Kidney (tissue), 14 donors: ENCODE measurements around the gene NR2F2. TPM values are rescaled to one million over a fixed set of nuclear protein-coding genes. Genes with fewer than 3 reads are reported as not detected.

Experiments used
- DNase-seq, 5 donors: peaks; one replicate each; pipeline ENCODE4 v3.0.0-alpha.2; 2013 to 2020
- FAIRE-seq: peaks from 2 replicates; lab custom pipeline; 2012; peaks lifted over from hg19 to GRCh38; lab: Jason Lieb, UNC
- H3K27ac ChIP-seq, 2 donors: one replicate each; pipeline ENCODE4 v1.7.0; 2013; ENCODE audit warnings: low read depth in 2 of 2, low read length in 2 of 2, inconsistent platforms in 1 of 2
- H3K27me3 ChIP-seq: one replicate; pipeline ENCODE4 v1.7.1; 2013; ENCODE audit warnings: low read length, inconsistent platforms; ENCODE audit not compliant: control insufficient read depth, insufficient read depth
- H3K36me3 ChIP-seq, 3 donors: one replicate each; pipeline versions ENCODE4 v1.7.0 to v1.7.1; 2013; ENCODE audit warnings: low read length in 3 of 3, control low read depth in 1 of 3, inconsistent platforms in 1 of 3; ENCODE audit not compliant: insufficient read depth in 3 of 3, control insufficient read depth in 2 of 3
- H3K4me1 ChIP-seq, 3 donors: one replicate each; pipeline versions ENCODE4 v1.7.0 to v1.7.1; 2013; ENCODE audit warnings: low read length in 3 of 3, inconsistent platforms in 1 of 3, low read depth in 1 of 3; ENCODE audit not compliant: control insufficient read depth in 2 of 3, insufficient read depth in 2 of 3
- H3K4me3 ChIP-seq, 3 donors: one replicate each; pipeline versions ENCODE4 v1.7.0 to v1.8.1; 2013; ENCODE audit warnings: low read length in 3 of 3, control low read depth in 1 of 3, inconsistent platforms in 1 of 3
- H3K9ac ChIP-seq, 3 donors: one replicate each; pipeline versions ENCODE4 v1.7.0 to v1.7.1; 2013; ENCODE audit warnings: low read length in 3 of 3, control low read depth in 1 of 3, inconsistent platforms in 1 of 3
- H3K9me3 ChIP-seq, 3 donors: one replicate each; pipeline versions ENCODE4 v1.7.0 to v1.7.1; 2013; ENCODE audit warnings: low read length in 3 of 3, control low read depth in 1 of 3, inconsistent platforms in 1 of 3; ENCODE audit not compliant: control insufficient read depth in 2 of 3, insufficient read depth in 1 of 3
- intact Hi-C: fragments of 100-400 bp; cut with DNase I; formaldehyde crosslinking; loops from one replicate; pipeline ENCODE4 v1.11.1; 2022
- polyA plus RNA-seq: library from polyadenylated mRNA; stranded (reverse); fragments of 350-450 nt; fragmentation: Illumina TruSeq; extraction: RNeasy Lipid Tissue Mini Kit (QIAGEN cat#74804); gene quantifications from one replicate; pipeline ENCODE4 v1.2.3, GENCODE V29; 2014; ENCODE audit warnings: low read depth, low replicate concordance; ENCODE audit not compliant: insufficient read depth
- total RNA-seq: library from RNA; stranded (reverse); fragmentation: NEBNext Ultra II Directional; extraction: Animal tissue kit (Norgen Biotek cat#: 25700); gene quantifications from one replicate; pipeline ENCODE4 v1.2.1, GENCODE V29; 2021
- TF ChIP-seq, protein P1 (sequence below): IDR thresholded peaks from 3 replicates; pipeline ENCODE4 v1.5.1; 2012; ENCODE audit warnings: mild to moderate bottlenecking, moderate library complexity, borderline replicate concordance; ENCODE audit not compliant: insufficient read depth; ENCODE audit errors: extremely low read depth
- donor health status: control.
- donor health status: control.
- donor health status: control.
- donor health status: control.
- donor health status: control.
- donor health status: DM: yes; HTN: yes; CAD: no.
- donor health status: Normal renal cell carcinoma (clear cell type).

NR2F2 gene
- total and polyA plus RNA-seq, 2 donors from 2014 or later, result 42.5 to 191 TPM

DNA sequence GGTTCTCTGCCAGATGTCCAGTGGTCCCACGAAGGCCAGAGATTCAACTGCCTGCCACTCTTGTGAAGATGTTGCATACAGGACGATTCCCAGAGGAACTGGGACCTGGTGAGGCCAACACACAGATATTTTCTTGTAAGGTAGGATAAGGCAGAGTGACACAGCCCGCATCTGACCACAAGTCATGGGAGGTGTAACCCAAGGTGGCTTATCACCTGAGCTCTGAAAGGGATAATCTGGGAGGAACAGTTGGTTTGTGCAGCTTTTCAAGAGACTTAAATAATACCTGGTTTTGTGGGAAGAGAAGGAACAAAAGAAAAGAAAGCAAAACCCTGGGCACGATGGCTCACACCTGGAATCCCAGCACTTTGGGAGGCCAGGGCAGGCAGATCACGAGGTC is 39.8 kb upstream of the NR2F2 start:
- H3K9me3 ChIP-seq, result no peaks in the 10 kb centered on the region
- H3K4me1 ChIP-seq, result peaks cover 3 to 15% (median 3%) of the 10 kb centered on the region in 3 donors
- H3K27ac ChIP-seq, result no peak overlapping the region
- intact Hi-C loops, result no loop called here
- H3K27me3 ChIP-seq, result no peaks in the 10 kb centered on the region
- H3K9ac ChIP-seq, result no peak overlapping the region
- no peak for DNase-seq
- TF ChIP-seq, protein P1, sequence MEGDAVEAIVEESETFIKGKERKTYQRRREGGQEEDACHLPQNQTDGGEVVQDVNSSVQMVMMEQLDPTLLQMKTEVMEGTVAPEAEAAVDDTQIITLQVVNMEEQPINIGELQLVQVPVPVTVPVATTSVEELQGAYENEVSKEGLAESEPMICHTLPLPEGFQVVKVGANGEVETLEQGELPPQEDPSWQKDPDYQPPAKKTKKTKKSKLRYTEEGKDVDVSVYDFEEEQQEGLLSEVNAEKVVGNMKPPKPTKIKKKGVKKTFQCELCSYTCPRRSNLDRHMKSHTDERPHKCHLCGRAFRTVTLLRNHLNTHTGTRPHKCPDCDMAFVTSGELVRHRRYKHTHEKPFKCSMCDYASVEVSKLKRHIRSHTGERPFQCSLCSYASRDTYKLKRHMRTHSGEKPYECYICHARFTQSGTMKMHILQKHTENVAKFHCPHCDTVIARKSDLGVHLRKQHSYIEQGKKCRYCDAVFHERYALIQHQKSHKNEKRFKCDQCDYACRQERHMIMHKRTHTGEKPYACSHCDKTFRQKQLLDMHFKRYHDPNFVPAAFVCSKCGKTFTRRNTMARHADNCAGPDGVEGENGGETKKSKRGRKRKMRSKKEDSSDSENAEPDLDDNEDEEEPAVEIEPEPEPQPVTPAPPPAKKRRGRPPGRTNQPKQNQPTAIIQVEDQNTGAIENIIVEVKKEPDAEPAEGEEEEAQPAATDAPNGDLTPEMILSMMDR, result no peak
- no peak for FAIRE-seq
- H3K4me3 ChIP-seq, result no peak overlapping the region
- peaks cover 0 to 4% (median 0%) of the 10 kb centered on the region in 3 donors for H3K36me3 ChIP-seq

DNA sequence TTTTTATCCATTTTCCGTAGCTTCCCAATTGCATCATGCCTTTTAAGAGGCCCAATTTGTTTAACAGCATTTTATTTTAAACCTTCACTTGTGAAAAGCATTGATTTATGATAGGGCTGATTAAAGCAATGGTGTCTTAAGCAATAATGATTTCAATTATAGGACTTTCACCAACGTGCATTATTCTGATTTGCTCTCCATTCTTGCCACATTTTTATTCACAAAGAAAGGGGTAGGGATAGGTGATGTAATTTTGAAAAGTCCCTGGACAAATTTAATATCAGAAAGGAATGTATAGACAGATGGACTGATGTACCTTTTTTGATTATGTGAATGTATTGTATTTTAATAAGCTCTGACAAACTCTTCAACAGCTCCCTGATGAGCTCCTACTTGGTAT is 37.9 kb upstream of the NR2F2 start:
- peaks cover 0 to 7% (median 3%) of the 10 kb centered on the region in 3 donors for H3K4me1 ChIP-seq
- TF ChIP-seq, protein P1, result no peak
- no peak overlapping the region for H3K4me3 ChIP-seq
- no peak for FAIRE-seq
- H3K9ac ChIP-seq, result no peak overlapping the region
- intact Hi-C loops, result no loop called here
- no peaks in the 10 kb centered on the region for H3K9me3 ChIP-seq
- no peak overlapping the region for H3K27ac ChIP-seq
- H3K27me3 ChIP-seq, result no peaks in the 10 kb centered on the region
- DNase-seq, result no peak
- H3K36me3 ChIP-seq, result peaks cover 0 to 4% (median 0%) of the 10 kb centered on the region in 3 donors

DNA sequence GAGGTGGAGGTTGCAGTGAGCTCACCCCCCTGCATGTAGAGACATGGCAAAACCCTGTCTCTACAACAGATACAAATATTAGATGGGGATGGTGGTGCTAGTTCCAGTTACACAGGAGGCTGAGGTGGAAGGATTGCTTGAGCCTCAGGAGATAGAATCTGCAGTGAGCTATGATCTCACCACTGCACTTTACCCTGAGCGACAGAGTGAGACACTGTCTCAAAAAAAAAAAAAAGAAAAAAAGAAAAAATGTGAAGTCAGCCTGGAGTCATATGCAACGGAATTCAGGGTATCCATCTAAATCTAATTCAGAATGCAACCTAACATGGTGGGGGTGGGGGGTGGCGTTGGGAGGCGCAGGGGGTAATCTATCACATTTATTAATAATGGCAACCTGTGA is 37.1 kb upstream of the NR2F2 start:
- intact Hi-C loops, result no loop called here
- H3K4me1 ChIP-seq, result peaks cover 0 to 7% (median 2%) of the 10 kb centered on the region in 3 donors
- peaks cover 0 to 6% (median 1%) of the 10 kb centered on the region in 3 donors for H3K9me3 ChIP-seq
- H3K36me3 ChIP-seq, result peaks cover 0 to under 1% (median 0%) of the 10 kb centered on the region in 3 donors
- no peak for DNase-seq
- no peak overlapping the region for H3K9ac ChIP-seq
- no peak for FAIRE-seq
- no peak overlapping the region for H3K4me3 ChIP-seq
- no peaks in the 10 kb centered on the region for H3K27me3 ChIP-seq
- H3K27ac ChIP-seq, result no peak overlapping the region
- TF ChIP-seq, protein P1, result no peak

DNA sequence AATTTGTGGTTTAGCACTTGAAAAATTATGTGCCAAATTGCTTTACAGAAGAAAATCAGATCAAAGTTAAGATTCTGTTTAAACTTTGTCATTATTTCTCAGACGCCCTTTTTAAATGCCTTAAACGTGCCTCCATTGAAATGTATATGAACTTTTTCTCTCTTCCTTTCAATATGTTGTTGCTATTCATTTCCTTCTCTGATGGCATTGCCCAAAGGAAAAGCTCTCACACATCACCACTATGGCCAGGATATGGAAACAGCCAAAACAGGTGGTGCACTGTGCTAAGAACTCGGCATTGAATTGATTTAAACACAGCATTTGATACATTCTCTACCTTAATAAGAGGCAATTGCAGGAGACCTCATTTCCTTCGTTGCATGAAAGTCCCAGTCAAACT is 35.7 kb upstream of the NR2F2 start:
- H3K27ac ChIP-seq, result no peak overlapping the region
- H3K9ac ChIP-seq, result no peak overlapping the region
- peaks cover 0 to 7% (median 0%) of the 10 kb centered on the region in 3 donors for H3K4me1 ChIP-seq
- H3K4me3 ChIP-seq, result no peak overlapping the region
- H3K9me3 ChIP-seq, result peaks cover 0 to 7% (median 1%) of the 10 kb centered on the region in 3 donors
- H3K27me3 ChIP-seq, result no peaks in the 10 kb centered on the region
- FAIRE-seq (no peak), DNase-seq (no peak)
- intact Hi-C loops, result no loop called here
- TF ChIP-seq, protein P1, result no peak
- H3K36me3 ChIP-seq, result no peaks in the 10 kb centered on the region
